ENCODE measurements around the gene UBQLN4.

The UBQLN4 gene

DNA sequence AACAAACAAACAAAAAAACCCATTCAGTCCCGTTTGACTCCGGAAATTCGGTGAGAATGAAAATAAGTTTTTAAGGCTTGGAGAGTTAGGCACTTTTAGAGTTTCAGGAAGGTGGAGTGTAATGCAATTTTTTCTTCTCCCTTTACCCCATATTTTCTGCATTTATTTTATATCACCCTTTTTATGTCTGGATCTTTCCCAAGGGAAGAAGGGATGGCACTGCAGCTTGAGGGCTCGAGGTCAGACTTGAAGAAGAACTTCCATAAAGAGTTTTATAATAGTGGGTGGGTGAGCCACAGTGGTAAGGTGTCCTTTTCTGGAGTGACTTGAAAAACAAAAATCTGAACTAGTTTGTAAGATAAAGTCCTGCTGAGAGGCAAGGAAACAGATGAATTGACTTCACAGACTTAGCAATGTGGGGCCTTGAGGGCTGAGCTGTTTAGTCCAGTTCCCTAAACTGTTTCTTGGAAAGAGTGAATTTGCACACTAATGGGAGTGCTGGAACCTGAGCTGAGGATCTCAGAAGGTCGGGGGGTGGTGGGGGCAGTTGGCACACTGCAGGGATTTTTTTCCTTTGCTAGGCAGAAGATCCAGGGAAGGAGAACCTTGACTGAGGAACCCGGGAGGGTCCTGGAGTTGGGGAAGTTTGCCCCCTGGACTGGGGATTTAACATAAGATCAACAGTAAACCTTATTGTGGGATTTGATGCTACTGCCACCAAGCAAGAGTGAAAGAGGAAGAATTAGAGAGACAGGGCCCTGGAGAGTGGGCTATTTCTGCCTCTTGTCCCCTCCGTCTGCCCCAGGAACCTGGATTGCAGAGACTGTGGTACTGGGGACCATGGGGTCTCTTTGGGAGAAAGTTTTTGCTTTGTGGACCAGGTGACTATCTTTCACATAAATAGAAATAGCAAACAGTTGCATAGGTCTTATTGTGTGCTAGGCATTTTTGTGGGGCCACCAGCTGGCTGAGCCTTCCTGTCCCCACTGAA lies 30.5 kb upstream of the UBQLN4 start:
- peaks cover 13% of the 10 kb centered on the region for H3K27me3 Mint-ChIP-seq
- peak overlapping the region; percentile 44 for H3K4me3 Mint-ChIP-seq

GRCh38 chr1:156082309-156083091 lies 28.9 kb upstream of the UBQLN4 start, which contains the start of gene MEX3A:
TSS of gene MEX3A (minus strand) at chr1:156082465. CDS start at chr1:156081998, 467 bp downstream.
- peaks cover 13% of the 10 kb centered on the region for H3K27me3 Mint-ChIP-seq
- H3K27ac Mint-ChIP-seq = peak within 1 kb of the TSS; percentile 46
- peak within 1 kb of the TSS; percentile 86 for H3K4me3 Mint-ChIP-seq
- H3K4me1 Mint-ChIP-seq = peaks cover 15% of the 10 kb centered on the region
- no peaks in the 10 kb centered on the region for H3K36me3 Mint-ChIP-seq
- no peaks in the 10 kb centered on the region for H3K9me3 Mint-ChIP-seq

More for the DNA sequence above, 30.5 kb upstream of the UBQLN4 start:
- Mint-ChIP-seq H3K4me1 (peaks cover 15% of the 10 kb centered on the region), H3K27ac (peak overlapping the region; percentile 35), H3K36me3 (no peaks in the 10 kb centered on the region), H3K9me3 (no peaks in the 10 kb centered on the region)

- H3K27me3 Mint-ChIP-seq = peaks cover 10% of the 10 kb centered on the region
- H3K4me3 Mint-ChIP-seq = peak overlapping the region; percentile 86
- H3K9me3 Mint-ChIP-seq = no peaks in the 10 kb centered on the region
- peaks cover 15% of the 10 kb centered on the region for H3K4me1 Mint-ChIP-seq
- H3K36me3 Mint-ChIP-seq = no peaks in the 10 kb centered on the region
- H3K27ac Mint-ChIP-seq = no peak overlapping the region
Measured at GRCh38 chr1:156081917-156082308, 28.3 kb upstream of the UBQLN4 start.

- no peak overlapping the region for H3K27ac Mint-ChIP-seq
- H3K9me3 Mint-ChIP-seq = no peaks in the 10 kb centered on the region
- no peaks in the 10 kb centered on the region for H3K36me3 Mint-ChIP-seq
- H3K4me1 Mint-ChIP-seq = peaks cover 15% of the 10 kb centered on the region
- peaks cover 7% of the 10 kb centered on the region for H3K27me3 Mint-ChIP-seq
- H3K4me3 Mint-ChIP-seq = peak overlapping the region; percentile 86
Measured at GRCh38 chr1:156081180-156081916, 27.8 kb upstream of the UBQLN4 start.

DNA sequence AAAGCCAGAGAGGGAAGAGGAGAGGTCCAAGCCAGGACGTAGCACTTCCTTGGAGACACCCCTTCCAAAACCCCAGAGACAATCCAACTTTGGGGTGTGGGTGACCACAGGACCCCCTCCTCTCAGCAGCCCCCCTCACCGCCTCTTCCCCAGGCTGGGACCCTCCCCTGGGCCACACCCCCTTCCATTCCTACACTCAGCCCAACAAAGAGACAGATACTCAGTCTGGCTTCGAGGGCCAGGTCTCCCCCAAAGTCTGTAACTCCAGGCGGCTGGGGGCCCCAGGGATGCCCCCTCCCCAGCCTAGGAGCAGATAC lies 27.2 kb upstream of the UBQLN4 start:
- peak overlapping the region; percentile 66 for H3K4me3 Mint-ChIP-seq
- H3K36me3 Mint-ChIP-seq = no peaks in the 10 kb centered on the region
- no peak overlapping the region for H3K27ac Mint-ChIP-seq
- peaks cover 15% of the 10 kb centered on the region for H3K4me1 Mint-ChIP-seq
- H3K27me3 Mint-ChIP-seq = peaks cover 7% of the 10 kb centered on the region
- H3K9me3 Mint-ChIP-seq = no peaks in the 10 kb centered on the region

DNA sequence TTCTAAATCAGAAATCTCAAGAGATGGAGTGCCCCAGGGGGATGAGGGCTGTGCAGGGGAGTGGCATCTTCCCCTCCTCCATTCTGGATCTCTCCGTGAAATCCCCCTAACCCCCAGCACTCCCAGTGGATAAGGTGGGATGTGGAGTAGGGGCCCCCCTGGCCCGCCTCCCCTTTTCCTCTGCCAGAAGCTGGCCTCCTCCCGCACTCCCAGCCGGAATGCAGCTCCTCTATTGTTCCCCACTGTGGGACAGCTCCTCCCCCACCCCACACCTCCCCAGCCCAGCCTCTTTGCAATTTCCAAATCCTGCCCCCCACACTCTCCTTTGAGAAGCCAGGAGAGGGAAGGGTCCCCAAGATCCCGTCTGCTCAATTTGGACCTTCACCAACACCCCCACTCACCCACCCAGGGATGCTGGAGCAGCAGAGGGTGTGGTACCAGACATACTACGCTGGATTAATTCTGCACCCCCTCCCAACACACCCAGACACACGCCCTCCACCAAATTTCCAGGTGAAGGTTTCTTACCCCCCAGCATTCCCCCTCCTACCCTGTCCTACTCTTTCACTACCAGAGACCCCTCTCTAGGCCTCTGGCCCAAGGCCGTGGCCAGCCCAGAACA lies 26.8 kb upstream of the UBQLN4 start:
- peak overlapping the region; percentile 30 for H3K27ac Mint-ChIP-seq
- no peaks in the 10 kb centered on the region for H3K9me3 Mint-ChIP-seq
- no peaks in the 10 kb centered on the region for H3K36me3 Mint-ChIP-seq
- peaks cover 5% of the 10 kb centered on the region for H3K27me3 Mint-ChIP-seq
- H3K4me1 Mint-ChIP-seq = peaks cover 15% of the 10 kb centered on the region
- H3K4me3 Mint-ChIP-seq = no peak overlapping the region

DNA sequence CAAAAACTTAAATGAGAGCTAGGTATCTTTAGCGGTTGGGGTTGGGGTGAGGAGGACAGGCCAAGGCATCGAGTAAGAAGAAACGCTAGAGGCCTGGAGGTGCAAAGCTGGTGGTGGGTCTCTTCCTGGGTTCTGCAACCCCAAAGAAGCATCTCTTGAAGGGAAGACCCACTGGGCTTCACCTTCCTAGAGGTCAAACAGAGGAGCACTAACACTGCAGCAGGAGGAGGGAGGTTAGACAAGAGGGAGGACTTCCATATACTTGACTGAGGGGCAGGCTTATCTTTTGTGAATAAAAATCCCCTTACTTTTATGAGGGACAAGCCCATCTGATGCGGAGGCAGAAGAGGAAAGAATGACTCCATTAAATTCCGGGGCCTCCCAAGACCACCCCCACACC lies 26.2 kb upstream of the UBQLN4 start:
- peaks cover 2% of the 10 kb centered on the region for H3K27me3 Mint-ChIP-seq
- H3K4me1 Mint-ChIP-seq = peaks cover 15% of the 10 kb centered on the region
- H3K9me3 Mint-ChIP-seq = no peaks in the 10 kb centered on the region
- no peaks in the 10 kb centered on the region for H3K36me3 Mint-ChIP-seq
- peak overlapping the region; percentile 43 for H3K4me3 Mint-ChIP-seq
- peak overlapping the region; percentile 42 for H3K27ac Mint-ChIP-seq

GRCh38 chr1:156078728-156079127 lies 25.1 kb upstream of the UBQLN4 start:
- Mint-ChIP-seq H3K36me3 (no peaks in the 10 kb centered on the region), H3K4me1 (peaks cover 12% of the 10 kb centered on the region), H3K9me3 (no peaks in the 10 kb centered on the region), H3K27ac (no peak overlapping the region), H3K27me3 (peaks cover 2% of the 10 kb centered on the region), H3K4me3 (no peak overlapping the region)

GRCh38 chr1:156077430-156077760 lies 23.8 kb upstream of the UBQLN4 start:
- Mint-ChIP-seq H3K4me1 (peaks cover 3% of the 10 kb centered on the region), H3K9me3 (no peaks in the 10 kb centered on the region), H3K27me3 (no peaks in the 10 kb centered on the region), H3K36me3 (no peaks in the 10 kb centered on the region), H3K27ac (no peak overlapping the region), H3K4me3 (no peak overlapping the region)

GRCh38 chr1:156076609-156077429 lies 23.2 kb upstream of the UBQLN4 start:
- Mint-ChIP-seq H3K9me3 (no peaks in the 10 kb centered on the region), H3K27me3 (no peaks in the 10 kb centered on the region), H3K4me1 (peaks cover 2% of the 10 kb centered on the region), H3K4me3 (peak overlapping the region; percentile 12), H3K36me3 (no peaks in the 10 kb centered on the region), H3K27ac (no peak overlapping the region)

DNA sequence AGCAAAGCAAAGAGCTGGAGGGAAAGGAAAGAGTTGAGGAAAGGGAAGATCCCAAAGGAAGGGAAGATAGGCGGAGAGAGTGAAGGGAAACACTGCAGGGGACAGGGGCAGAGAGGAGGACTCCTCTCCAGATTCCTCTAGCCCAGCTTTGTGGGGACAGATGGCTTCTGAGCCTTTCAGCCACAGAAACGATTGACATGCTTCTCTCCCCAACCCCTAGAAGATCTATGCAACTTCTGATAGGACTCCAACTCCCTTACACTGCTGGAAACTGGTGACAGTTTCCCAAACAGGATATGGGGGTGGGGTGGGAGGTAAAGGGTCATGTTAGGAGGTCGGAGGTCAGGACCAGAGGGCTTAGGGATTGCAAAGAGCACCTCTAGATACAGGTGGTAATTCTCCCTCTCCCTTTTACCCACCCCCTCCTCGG lies 22.2 kb upstream of the UBQLN4 start:
- H3K36me3 Mint-ChIP-seq = no peaks in the 10 kb centered on the region
- no peak overlapping the region for H3K27ac Mint-ChIP-seq
- H3K4me3 Mint-ChIP-seq = no peak overlapping the region
- H3K27me3 Mint-ChIP-seq = no peaks in the 10 kb centered on the region
- no peaks in the 10 kb centered on the region for H3K9me3 Mint-ChIP-seq
- no peaks in the 10 kb centered on the region for H3K4me1 Mint-ChIP-seq

DNA sequence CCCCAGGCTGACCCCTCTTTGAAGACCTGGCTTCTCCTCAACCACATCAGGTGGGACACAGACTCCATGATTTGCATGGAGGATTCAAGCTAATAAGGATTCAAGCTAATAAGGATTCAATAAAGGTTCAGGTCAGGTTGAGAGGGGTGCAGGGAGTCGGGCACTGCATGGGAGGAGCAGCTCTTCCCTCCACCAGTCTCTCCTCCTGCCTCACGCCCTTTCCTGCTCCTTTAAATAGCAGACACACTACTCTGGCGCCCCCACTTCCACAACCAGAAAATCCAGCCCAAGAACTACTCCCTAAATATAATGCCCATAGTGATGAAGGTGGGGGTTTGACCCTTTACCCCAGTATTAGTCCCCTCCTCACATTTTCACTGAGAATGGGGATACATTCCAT lies 21.6 kb upstream of the UBQLN4 start:
- H3K4me3 Mint-ChIP-seq = no peak overlapping the region
- H3K27ac Mint-ChIP-seq = no peak overlapping the region
- H3K4me1 Mint-ChIP-seq = no peaks in the 10 kb centered on the region

GRCh38 chr1:156074661-156075060 lies 21.1 kb upstream of the UBQLN4 start:
- Mint-ChIP-seq H3K4me3 (no peak overlapping the region), H3K4me1 (no peaks in the 10 kb centered on the region), H3K27ac (no peak overlapping the region), H3K36me3 (no peaks in the 10 kb centered on the region), H3K27me3 (no peaks in the 10 kb centered on the region), H3K9me3 (no peaks in the 10 kb centered on the region)

More for the DNA sequence above, 21.6 kb upstream of the UBQLN4 start:
- Mint-ChIP-seq H3K36me3 (no peaks in the 10 kb centered on the region), H3K9me3 (no peaks in the 10 kb centered on the region), H3K27me3 (no peaks in the 10 kb centered on the region)

GRCh38 chr1:156073740-156074139 lies 20.1 kb upstream of the UBQLN4 start:
- Mint-ChIP-seq H3K36me3 (no peaks in the 10 kb centered on the region), H3K27ac (no peak overlapping the region), H3K4me3 (no peak overlapping the region), H3K9me3 (no peaks in the 10 kb centered on the region), H3K4me1 (no peaks in the 10 kb centered on the region), H3K27me3 (no peaks in the 10 kb centered on the region)

Measured in activated naive CD4-positive, alpha-beta T cell treated with anti-CD3 and anti-CD28 coated beads, Interleukin-2, amount 50 U/mL, for 24 hours (primary cell).